Measurements from ENCODE around the gene KDM6B.

The KDM6B gene

DNA sequence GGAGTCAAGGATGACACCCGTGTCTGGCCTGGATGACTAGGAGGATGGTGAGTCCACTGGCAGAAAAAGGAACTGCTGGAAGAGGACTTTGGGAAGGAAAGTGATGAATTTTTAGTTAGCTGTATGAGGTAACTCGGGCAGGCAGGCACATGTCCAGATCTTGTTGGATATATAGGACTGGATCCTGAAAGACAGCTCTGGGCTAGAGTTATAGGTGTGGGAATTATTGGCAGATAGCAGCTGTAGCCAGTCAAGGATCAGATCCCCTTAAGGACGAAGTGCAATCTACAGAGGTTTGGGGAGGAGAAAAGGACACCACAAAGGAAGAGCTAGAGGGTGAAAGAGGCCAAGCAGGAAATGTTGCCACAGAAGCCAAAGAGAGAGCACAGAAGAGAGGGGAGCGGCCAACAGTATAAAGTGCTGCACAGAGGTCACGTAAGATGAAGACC is 33.9 kb downstream of the KDM6B start:
- DNase-seq (ENCODE audit: low read depth in 2 of 2, low spot score in 1 of 2), result no peak

DNA sequence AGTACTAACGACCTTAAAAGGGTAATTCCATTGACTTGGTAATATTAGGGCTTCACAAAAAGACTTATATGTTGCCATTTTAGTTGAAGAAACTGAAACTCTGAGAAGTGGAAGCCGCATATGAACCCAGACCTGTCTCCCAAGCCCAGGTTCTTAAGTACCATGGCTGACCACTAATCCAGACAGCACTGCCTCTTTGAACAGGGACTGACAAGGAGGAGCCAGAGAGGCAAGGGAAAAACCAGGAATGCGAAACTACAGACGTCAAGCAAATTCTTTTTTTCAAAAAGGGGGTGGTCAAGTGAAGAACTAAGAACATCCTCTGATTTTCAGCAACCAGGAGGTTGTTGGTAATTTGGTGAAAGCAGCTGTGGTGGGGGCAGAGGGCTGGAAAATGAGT is 39.0 kb downstream of the KDM6B start:
- no peak for DNase-seq (ENCODE audit: low read depth in 2 of 2, low spot score in 1 of 2)

DNA sequence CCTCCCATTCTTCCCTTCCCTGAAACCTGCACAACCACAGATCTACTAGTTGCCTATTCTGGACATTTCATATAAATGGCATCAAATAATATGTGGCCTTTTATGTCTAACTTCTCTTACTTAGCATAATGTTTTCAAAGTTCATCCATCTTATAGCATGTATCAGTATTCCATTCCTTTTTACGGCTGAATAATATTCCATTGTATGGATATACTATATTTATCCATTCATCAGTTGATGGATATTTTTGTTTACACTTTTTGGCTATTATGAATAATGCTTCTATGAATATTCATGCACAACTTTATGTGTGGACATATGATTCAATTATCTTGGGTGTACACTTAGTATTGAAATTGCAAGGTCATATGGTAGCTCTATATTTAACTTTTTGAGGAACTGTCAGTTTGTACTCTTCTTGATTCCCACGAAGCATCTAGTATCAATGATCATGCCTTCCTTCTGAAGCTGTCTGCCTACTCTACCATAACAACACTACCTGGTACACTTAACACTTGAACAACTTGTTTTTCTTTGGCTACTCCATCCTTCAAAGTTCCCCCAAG is 41.9 kb downstream of the KDM6B start:
- DNase-seq (ENCODE audit: low read depth in 2 of 2, low spot score in 1 of 2), result no peak

DNA sequence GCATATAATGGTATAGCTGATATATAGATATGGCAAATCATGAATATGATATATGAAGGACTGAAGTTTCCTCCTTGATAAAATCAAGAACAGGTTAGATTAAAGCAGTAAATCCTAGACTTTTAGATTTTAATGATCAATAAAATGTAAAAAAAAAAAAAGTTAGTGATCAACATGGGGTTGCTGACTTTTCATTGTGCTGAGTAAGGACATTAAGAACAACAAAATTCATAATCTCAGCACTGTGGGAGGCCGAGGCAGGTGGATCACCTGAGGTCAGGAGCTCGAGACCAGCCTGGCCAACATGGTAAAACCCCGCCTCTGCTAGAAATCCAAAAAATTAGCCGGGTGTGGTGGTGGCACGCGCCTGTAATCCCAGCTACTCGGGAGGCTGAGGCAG is 44.2 kb downstream of the KDM6B start:
- DNase-seq (ENCODE audit: low read depth in 2 of 2, low spot score in 1 of 2), result no peak

DNA sequence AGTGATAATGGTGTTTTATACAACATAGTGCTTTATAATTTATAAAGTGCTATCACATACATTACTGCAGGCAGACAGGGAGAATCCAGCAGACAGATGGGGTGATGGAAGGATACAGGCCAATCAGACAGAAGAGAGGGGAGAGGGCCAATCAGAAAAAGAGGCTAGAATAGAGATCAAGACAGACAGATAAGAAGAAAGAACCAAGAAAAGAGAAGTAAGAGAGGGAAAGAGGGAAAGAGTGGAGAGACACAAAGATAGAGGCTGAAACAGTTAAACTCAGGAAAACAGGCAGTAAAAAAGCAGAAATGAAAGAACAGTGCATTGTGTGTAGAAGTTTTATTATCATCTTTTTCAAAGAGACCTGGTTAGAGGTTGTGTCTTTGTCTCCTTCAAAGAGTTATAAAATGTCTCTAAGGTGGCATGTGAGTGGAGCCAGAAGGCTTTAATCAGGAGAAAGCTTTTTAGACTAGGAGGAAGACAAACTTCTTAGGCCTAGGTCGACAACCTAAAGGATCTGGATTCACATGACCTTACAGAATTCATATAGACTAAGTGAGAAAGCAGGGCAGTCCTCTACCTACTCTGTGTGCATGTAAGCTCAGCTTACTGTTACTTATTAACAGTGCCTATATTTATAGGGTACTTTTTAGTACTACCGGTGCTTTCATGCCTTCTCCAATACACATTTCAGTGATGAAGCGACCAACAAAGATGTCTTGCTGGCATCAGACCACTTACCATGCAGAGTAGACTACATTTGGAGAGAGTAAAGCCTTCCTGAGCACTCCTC is 46.3 kb downstream of the KDM6B start:
- DNase-seq (ENCODE audit: low read depth in 2 of 2, low spot score in 1 of 2), result no peak

DNA sequence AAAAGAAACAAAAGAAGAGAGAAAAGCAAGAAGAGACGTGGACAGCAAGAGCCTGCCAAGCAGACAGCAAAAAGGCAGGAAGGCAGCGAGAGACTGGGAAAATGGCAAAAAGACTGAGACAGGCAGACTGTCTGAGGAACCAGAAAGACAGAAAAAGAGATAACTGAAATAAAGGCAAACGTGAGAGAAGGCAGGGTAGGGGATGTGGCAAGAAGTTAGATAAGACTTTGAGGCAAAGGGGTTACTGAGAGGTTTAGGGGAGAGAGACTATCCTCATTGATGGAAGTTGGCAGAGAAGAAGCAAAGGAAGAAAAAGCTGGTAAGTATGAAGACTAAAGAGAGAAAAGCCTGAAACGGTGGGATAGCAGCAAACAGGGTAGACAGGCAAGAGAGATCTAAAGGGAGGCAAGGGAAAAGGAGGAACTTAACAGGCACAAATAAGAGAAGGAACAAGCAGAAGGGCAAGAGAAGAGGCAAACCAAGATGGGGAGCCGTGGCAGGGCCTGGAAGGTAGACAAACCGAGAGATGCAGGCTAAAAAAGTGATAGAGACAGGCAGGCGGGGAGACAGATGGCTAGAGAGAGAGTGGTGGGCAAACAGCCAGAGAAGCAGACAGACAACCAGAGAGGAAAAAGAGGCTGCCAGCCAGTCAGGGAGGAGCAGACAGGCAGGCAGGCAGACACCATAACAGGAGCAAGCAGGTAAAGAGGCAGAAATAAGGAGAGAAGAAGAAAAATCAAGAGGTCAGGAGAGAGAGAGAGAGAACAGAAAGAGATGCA is 47.4 kb downstream of the KDM6B start:
- no peak for DNase-seq (ENCODE audit: low read depth in 2 of 2, low spot score in 1 of 2)

DNA sequence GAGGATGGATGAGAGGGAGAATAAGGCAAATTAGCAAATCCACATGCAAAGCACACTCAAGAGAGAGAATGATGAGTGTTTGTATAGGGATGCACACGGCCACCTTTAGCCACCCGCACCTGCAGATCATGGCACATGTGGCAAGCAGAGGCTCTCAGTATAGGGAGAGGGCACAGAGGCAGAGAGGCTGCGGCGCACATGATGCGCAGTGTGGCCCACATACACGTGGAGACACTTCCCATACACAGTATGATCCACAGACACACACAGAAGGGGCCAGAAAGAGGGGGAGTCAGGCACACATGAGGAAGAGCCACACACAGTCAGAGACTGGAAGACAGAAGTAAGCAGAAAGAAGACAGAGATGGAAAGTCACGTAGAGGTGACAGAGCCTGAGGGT is 48.1 kb downstream of the KDM6B start:
- DNase-seq (ENCODE audit: low read depth in 2 of 2, low spot score in 1 of 2), result no peak

DNA sequence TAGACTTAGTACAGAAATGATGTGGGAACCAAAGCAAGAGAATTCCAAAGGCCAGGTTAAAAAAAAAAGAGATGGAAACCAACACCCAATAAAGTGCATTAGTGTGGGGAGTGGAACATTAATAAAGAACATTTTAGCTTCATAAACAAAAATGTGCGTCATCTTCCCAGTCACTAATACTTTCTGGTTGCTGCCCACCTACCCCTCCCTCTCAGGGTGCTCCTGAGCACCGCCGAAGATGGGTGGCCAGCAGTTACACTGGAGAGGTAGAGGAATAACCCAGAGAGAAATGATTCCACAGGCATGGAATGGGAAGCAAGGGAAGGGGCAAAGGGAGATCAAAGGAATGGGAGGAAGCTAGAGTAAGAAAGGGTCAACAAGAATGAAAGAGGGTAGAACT is 48.6 kb downstream of the KDM6B start:
- no peak for DNase-seq (ENCODE audit: low read depth in 2 of 2, low spot score in 1 of 2)
